HepG2 (cell line): ENCODE measurements around the gene MRPL57. TPM values are rescaled to one million over a fixed set of nuclear protein-coding genes. Genes with fewer than 3 reads are reported as not detected.
A peak's percentile ranks its signal among the peaks of the same experiment; 100 is the strongest.

Source experiments
- SIX4 ChIP-seq: sonication (generic); formaldehyde crosslinking; IDR thresholded peaks from 2 replicates; pipeline ENCODE4 v1.4.0; 2020; ENCODE audit warnings: missing genetic modification reagents
- ZNF10 ChIP-seq: sonication (generic); formaldehyde crosslinking; IDR thresholded peaks from 2 replicates; pipeline ENCODE4 v1.4.0; 2020; ENCODE audit warnings: mild to moderate bottlenecking, low read depth, missing genetic modification reagents, borderline replicate concordance
- ZNF101 ChIP-seq: sonication (generic); formaldehyde crosslinking; IDR thresholded peaks from 2 replicates; pipeline ENCODE4 v1.4.0; 2020; ENCODE audit warnings: mild to moderate bottlenecking, low read depth, missing genetic modification reagents, borderline replicate concordance
- ZNF644 ChIP-seq: IDR thresholded peaks from 2 replicates; pipeline ENCODE4 v1.6.1; 2016; ENCODE audit warnings: low read depth
- polyA plus RNA-seq, 8 experiments: library from polyadenylated mRNA; depleted of rRNA in 3 of 8; stranded (reverse) in 7 of 8; unstranded in 1 of 8; fragments of >200 nt; fragmentation: Illumina TruSeq in 4 of 8; extraction: Trizol in 4 of 8; gene quantifications; 2 replicates each; pipeline versions ENCODE4 v1.2.1 to v1.2.3, GENCODE V29; 2011 to 2016; ENCODE audit warnings: low read depth in 4 of 8, missing spikeins in 1 of 8, mixed read lengths in 1 of 8; ENCODE audit not compliant: insufficient read depth in 1 of 8
- total RNA-seq, 5 experiments: library from RNA; depleted of rRNA; stranded (reverse); fragments of >200 nt; fragmentation: Illumina TruSeq; extraction: Trizol; gene quantifications; 2 replicates each; pipeline ENCODE4 v1.2.3, GENCODE V29; 2016; ENCODE audit warnings: low read depth in 1 of 5
- TF ChIP-seq, protein P1 (sequence below): sonication (generic); formaldehyde crosslinking; IDR thresholded peaks from 2 replicates; pipeline ENCODE4 v1.5.0; 2020; ENCODE audit warnings: mild to moderate bottlenecking, missing genetic modification reagents, borderline replicate concordance
- TF ChIP-seq, protein P2 (sequence below): sonication (generic); formaldehyde crosslinking; IDR thresholded peaks from 2 replicates; pipeline ENCODE4 v1.4.0; 2020; ENCODE audit warnings: mild to moderate bottlenecking, low read depth, missing genetic modification reagents
- TF ChIP-seq, protein P3 (sequence below): sonication (generic); formaldehyde crosslinking; IDR thresholded peaks from 2 replicates; pipeline ENCODE4 v1.4.0; 2020; ENCODE audit warnings: mild to moderate bottlenecking, missing genetic modification reagents
- TF ChIP-seq, protein P4 (sequence below): sonication (generic); formaldehyde crosslinking; conservative IDR thresholded peaks from 2 replicates; pipeline ENCODE4 v1.8.0; 2022; ENCODE audit warnings: mild to moderate bottlenecking, moderate library complexity, missing genetic modification reagents

Gene MRPL57
- total and polyA plus RNA-seq, 2 of the 13 experiments (the other 11 are each of a cell fraction or from before 2014, with no cell fraction given), result 19.5 to 35.2 TPM

DNA sequence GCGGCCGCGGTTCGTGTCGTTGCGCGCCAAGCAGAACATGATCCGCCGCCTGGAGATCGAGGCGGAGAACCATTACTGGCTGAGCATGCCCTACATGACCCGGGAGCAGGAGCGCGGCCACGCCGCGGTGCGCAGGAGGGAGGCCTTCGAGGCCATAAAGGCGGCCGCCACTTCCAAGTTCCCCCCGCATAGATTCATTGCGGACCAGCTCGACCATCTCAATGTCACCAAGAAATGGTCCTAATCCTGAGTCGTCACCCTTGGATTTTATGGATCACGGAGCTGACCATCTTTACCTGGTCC is 475 bp downstream of the MRPL57 start (continued):
- TF ChIP-seq, protein P1, sequence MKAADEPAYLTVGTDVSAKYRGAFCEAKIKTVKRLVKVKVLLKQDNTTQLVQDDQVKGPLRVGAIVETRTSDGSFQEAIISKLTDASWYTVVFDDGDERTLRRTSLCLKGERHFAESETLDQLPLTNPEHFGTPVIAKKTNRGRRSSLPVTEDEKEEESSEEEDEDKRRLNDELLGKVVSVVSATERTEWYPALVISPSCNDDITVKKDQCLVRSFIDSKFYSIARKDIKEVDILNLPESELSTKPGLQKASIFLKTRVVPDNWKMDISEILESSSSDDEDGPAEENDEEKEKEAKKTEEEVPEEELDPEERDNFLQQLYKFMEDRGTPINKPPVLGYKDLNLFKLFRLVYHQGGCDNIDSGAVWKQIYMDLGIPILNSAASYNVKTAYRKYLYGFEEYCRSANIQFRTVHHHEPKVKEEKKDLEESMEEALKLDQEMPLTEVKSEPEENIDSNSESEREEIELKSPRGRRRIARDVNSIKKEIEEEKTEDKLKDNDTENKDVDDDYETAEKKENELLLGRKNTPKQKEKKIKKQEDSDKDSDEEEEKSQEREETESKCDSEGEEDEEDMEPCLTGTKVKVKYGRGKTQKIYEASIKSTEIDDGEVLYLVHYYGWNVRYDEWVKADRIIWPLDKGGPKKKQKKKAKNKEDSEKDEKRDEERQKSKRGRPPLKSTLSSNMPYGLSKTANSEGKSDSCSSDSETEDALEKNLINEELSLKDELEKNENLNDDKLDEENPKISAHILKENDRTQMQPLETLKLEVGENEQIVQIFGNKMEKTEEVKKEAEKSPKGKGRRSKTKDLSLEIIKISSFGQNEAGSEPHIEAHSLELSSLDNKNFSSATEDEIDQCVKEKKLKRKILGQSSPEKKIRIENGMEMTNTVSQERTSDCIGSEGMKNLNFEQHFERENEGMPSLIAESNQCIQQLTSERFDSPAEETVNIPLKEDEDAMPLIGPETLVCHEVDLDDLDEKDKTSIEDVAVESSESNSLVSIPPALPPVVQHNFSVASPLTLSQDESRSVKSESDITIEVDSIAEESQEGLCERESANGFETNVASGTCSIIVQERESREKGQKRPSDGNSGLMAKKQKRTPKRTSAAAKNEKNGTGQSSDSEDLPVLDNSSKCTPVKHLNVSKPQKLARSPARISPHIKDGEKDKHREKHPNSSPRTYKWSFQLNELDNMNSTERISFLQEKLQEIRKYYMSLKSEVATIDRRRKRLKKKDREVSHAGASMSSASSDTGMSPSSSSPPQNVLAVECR (CRISPR knock-in tag), result no peak
- TF ChIP-seq ZNF10 (CRISPR knock-in tag) (no peak), SIX4 (CRISPR knock-in tag) (no peak), ZNF101 (no peak), ZNF644 (CRISPR knock-in tag) (no peak)
- TF ChIP-seq, protein P2, sequence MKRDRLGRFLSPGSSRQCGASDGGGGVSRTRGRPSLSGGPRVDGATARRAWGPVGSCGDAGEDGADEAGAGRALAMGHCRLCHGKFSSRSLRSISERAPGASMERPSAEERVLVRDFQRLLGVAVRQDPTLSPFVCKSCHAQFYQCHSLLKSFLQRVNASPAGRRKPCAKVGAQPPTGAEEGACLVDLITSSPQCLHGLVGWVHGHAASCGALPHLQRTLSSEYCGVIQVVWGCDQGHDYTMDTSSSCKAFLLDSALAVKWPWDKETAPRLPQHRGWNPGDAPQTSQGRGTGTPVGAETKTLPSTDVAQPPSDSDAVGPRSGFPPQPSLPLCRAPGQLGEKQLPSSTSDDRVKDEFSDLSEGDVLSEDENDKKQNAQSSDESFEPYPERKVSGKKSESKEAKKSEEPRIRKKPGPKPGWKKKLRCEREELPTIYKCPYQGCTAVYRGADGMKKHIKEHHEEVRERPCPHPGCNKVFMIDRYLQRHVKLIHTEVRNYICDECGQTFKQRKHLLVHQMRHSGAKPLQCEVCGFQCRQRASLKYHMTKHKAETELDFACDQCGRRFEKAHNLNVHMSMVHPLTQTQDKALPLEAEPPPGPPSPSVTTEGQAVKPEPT, result no peak
- TF ChIP-seq, protein P3, sequence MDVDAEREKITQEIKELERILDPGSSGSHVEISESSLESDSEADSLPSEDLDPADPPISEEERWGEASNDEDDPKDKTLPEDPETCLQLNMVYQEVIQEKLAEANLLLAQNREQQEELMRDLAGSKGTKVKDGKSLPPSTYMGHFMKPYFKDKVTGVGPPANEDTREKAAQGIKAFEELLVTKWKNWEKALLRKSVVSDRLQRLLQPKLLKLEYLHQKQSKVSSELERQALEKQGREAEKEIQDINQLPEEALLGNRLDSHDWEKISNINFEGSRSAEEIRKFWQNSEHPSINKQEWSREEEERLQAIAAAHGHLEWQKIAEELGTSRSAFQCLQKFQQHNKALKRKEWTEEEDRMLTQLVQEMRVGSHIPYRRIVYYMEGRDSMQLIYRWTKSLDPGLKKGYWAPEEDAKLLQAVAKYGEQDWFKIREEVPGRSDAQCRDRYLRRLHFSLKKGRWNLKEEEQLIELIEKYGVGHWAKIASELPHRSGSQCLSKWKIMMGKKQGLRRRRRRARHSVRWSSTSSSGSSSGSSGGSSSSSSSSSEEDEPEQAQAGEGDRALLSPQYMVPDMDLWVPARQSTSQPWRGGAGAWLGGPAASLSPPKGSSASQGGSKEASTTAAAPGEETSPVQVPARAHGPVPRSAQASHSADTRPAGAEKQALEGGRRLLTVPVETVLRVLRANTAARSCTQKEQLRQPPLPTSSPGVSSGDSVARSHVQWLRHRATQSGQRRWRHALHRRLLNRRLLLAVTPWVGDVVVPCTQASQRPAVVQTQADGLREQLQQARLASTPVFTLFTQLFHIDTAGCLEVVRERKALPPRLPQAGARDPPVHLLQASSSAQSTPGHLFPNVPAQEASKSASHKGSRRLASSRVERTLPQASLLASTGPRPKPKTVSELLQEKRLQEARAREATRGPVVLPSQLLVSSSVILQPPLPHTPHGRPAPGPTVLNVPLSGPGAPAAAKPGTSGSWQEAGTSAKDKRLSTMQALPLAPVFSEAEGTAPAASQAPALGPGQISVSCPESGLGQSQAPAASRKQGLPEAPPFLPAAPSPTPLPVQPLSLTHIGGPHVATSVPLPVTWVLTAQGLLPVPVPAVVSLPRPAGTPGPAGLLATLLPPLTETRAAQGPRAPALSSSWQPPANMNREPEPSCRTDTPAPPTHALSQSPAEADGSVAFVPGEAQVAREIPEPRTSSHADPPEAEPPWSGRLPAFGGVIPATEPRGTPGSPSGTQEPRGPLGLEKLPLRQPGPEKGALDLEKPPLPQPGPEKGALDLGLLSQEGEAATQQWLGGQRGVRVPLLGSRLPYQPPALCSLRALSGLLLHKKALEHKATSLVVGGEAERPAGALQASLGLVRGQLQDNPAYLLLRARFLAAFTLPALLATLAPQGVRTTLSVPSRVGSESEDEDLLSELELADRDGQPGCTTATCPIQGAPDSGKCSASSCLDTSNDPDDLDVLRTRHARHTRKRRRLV (CRISPR knock-in tag), result no peak
- TF ChIP-seq, protein P4, sequence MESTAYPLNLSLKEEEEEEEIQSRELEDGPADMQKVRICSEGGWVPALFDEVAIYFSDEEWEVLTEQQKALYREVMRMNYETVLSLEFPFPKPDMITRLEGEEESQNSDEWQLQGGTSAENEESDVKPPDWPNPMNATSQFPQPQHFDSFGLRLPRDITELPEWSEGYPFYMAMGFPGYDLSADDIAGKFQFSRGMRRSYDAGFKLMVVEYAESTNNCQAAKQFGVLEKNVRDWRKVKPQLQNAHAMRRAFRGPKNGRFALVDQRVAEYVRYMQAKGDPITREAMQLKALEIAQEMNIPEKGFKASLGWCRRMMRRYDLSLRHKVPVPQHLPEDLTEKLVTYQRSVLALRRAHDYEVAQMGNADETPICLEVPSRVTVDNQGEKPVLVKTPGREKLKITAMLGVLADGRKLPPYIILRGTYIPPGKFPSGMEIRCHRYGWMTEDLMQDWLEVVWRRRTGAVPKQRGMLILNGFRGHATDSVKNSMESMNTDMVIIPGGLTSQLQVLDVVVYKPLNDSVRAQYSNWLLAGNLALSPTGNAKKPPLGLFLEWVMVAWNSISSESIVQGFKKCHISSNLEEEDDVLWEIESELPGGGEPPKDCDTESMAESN (CRISPR knock-in tag), result 0 out of 2 replicates have a peak, but pooled peaks have one; percentile 10
